ENCODE results near the gene SLC9A2.
A peak's percentile ranks its signal among the peaks of the same experiment; 100 is the strongest.

The SLC9A2 gene

GRCh38 chr2:102672107-102672776 is 52.9 kb downstream of the SLC9A2 start:
- no peak for DNase-seq (ENCODE audit: low spot score)
- FAIRE-seq: no peak

GRCh38 chr2:102674370-102674769 is 55.0 kb downstream of the SLC9A2 start:
- FAIRE-seq: no peak
- no peak for DNase-seq (ENCODE audit: low spot score)

GRCh38 chr2:102674836-102675235 is 55.5 kb downstream of the SLC9A2 start:
- DNase-seq (ENCODE audit: low spot score) (no peak), FAIRE-seq (no peak)

- DNase-seq (ENCODE audit: low spot score): no peak
- no peak for FAIRE-seq
These were observed 58.2 kb downstream of the SLC9A2 start for GRCh38 chr2:102677244-102678215.

GRCh38 chr2:102678442-102678841 is 59.1 kb downstream of the SLC9A2 start:
- no peak for FAIRE-seq
- no peak for DNase-seq (ENCODE audit: low spot score)

GRCh38 chr2:102686479-102687439 is 67.4 kb downstream of the SLC9A2 start:
- no peak for FAIRE-seq
- DNase-seq (ENCODE audit: low spot score): no peak

- DNase-seq (ENCODE audit: low spot score): no peak
- FAIRE-seq: no peak
These were observed 70.7 kb downstream of the SLC9A2 start for GRCh38 chr2:102690012-102690411.

- DNase-seq (ENCODE audit: low spot score) (no peak), FAIRE-seq (no peak)
These were observed 77.1 kb downstream of the SLC9A2 start for GRCh38 chr2:102696463-102696862.

GRCh38 chr2:102698369-102699111 is 79.2 kb downstream of the SLC9A2 start:
- FAIRE-seq (no peak), DNase-seq (ENCODE audit: low spot score) (peak; percentile 30)

- no peak for FAIRE-seq
- no peak for DNase-seq (ENCODE audit: low spot score)
These were observed 84.0 kb downstream of the SLC9A2 start for GRCh38 chr2:102703305-102703704.

GRCh38 chr2:102703748-102704147 is 84.4 kb downstream of the SLC9A2 start:
- peak; percentile 48 for DNase-seq (ENCODE audit: low spot score)
- FAIRE-seq: no peak

GRCh38 chr2:102704531-102704930 is 85.2 kb downstream of the SLC9A2 start:
- DNase-seq (ENCODE audit: low spot score) (no peak), FAIRE-seq (no peak)

- DNase-seq (ENCODE audit: low spot score): no peak
- FAIRE-seq: no peak
These were observed 88.7 kb downstream of the SLC9A2 start for GRCh38 chr2:102707796-102708695.

GRCh38 chr2:102708847-102709559 is 89.7 kb downstream of the SLC9A2 start:
- FAIRE-seq: no peak
- peak; percentile 89 for DNase-seq (ENCODE audit: low spot score)

- FAIRE-seq (no peak), DNase-seq (ENCODE audit: low spot score) (no peak)
These were observed 98.1 kb downstream of the SLC9A2 start for GRCh38 chr2:102717308-102718018.

GRCh38 chr2:102718387-102719316 is 99.3 kb downstream of the SLC9A2 start:
- FAIRE-seq (peak; percentile 56), DNase-seq (ENCODE audit: low spot score) (no peak)

GRCh38 chr2:102724016-102724490 is 104.7 kb downstream of the SLC9A2 start:
- DNase-seq (ENCODE audit: low spot score): no peak
- FAIRE-seq: no peak

All from urothelium cell line (cell line).